Measurements from ENCODE around the gene INCA1.

Gene INCA1

GRCh38 chr17:4958102-4958501 is 39.2 kb downstream of the INCA1 start:
- no peak for TF ChIP-seq CTCF (conservative IDR thresholded peaks at IDR 0.05)
- H3K27ac ChIP-seq: no peak overlapping the region

GRCh38 chr17:4956493-4957061 is 40.7 kb downstream of the INCA1 start:
- TF ChIP-seq CTCF (conservative IDR thresholded peaks at IDR 0.05): no peak
- no peak overlapping the region for H3K27ac ChIP-seq

- no peak for TF ChIP-seq CTCF (conservative IDR thresholded peaks at IDR 0.05)
- no peak overlapping the region for H3K27ac ChIP-seq
Measured at GRCh38 chr17:4955091-4955490, 42.2 kb downstream of the INCA1 start.

GRCh38 chr17:4953451-4953961 is 43.8 kb downstream of the INCA1 start:
- H3K27ac ChIP-seq: no peak overlapping the region
- no peak for TF ChIP-seq CTCF (conservative IDR thresholded peaks at IDR 0.05)

- no peak for TF ChIP-seq CTCF (conservative IDR thresholded peaks at IDR 0.05)
- no peak overlapping the region for H3K27ac ChIP-seq
Measured at GRCh38 chr17:4951486-4951885, 45.8 kb downstream of the INCA1 start.

- no peak for TF ChIP-seq CTCF (conservative IDR thresholded peaks at IDR 0.05)
- peak within 1 kb of the TSS; percentile 91 for H3K27ac ChIP-seq
Measured at GRCh38 chr17:4950746-4951204, 46.5 kb downstream of the INCA1 start, which contains the start of gene ENO3. ENO3 (plus strand) TSS chr17:4951119; CDS start chr17:4951830, 711 bp downstream.

GRCh38 chr17:4950075-4950745 is 47.1 kb downstream of the INCA1 start:
- no peak for TF ChIP-seq CTCF (conservative IDR thresholded peaks at IDR 0.05)
- peak overlapping the region; percentile 91 for H3K27ac ChIP-seq

All from VCaP (cell line).